OCI-LY3 (cell line): ENCODE measurements around the gene RAD18.

ENCODE experiments used
- CTCF ChIP-seq: fragments of 200-600, 300-600 bp; sonication (generic); IDR thresholded peaks from 2 replicates; pipeline ENCODE4 v1.5.1; 2014; ENCODE audit warnings: antibody characterized with exemption, low read length, low read depth
- EZH2phosphoT487 ChIP-seq: fragments of 200-600 bp; shearing (Covaris generic); IDR thresholded peaks from 2 replicates; pipeline ENCODE4 v1.6.1; 2018; ENCODE audit warnings: antibody characterized with exemption, mixed run types, low read depth

- TF ChIP-seq EZH2phosphoT487 (no peak), CTCF (no peak)
Observed at GRCh38 chr3:8964436-8965370, 1.4 kb upstream of the RAD18 start.
